Liver (tissue), 9 donors: ENCODE results near the gene PNCK. TPM values are rescaled to one million over a fixed set of nuclear protein-coding genes. Genes with fewer than 3 reads are reported as not detected.

Experiments
- DNase-seq: peaks from one replicate; pipeline ENCODE4 v3.0.0-alpha.2; 2017; ENCODE audit warnings: low spot score
- H3K27ac ChIP-seq, 2 donors: one replicate each; pipeline ENCODE4 v1.7.0; 2013; ENCODE audit warnings: inconsistent platforms in 2 of 2, low read length in 2 of 2, control low read depth in 1 of 2, low read depth in 1 of 2, mild to moderate bottlenecking in 1 of 2
- H3K27me3 ChIP-seq, 4 donors: one replicate each; pipeline versions ENCODE4 v1.6.1 to v1.7.0; 2013; ENCODE audit warnings: low read length in 3 of 4, inconsistent platforms in 1 of 4, mild to moderate bottlenecking in 1 of 4, moderate library complexity in 1 of 4; ENCODE audit not compliant: control insufficient read depth in 4 of 4, insufficient read depth in 4 of 4
- H3K36me3 ChIP-seq, 4 donors: one replicate each; pipeline versions ENCODE4 v1.6.1 to v1.7.0; 2013; ENCODE audit warnings: low read length in 3 of 4, mild to moderate bottlenecking in 3 of 4, low read depth in 1 of 4, moderate library complexity in 1 of 4; ENCODE audit not compliant: control insufficient read depth in 4 of 4, insufficient read depth in 3 of 4
- H3K4me1 ChIP-seq, 4 donors: one replicate each; pipeline versions ENCODE4 v1.6.1 to v1.7.0; 2013; ENCODE audit warnings: low read length in 3 of 4, mild to moderate bottlenecking in 3 of 4, moderate library complexity in 1 of 4; ENCODE audit not compliant: control insufficient read depth in 4 of 4, insufficient read depth in 4 of 4
- H3K4me3 ChIP-seq, 3 donors: one replicate each; pipeline versions ENCODE4 v1.6.1 to v1.7.0; 2013; ENCODE audit warnings: low read length in 3 of 3, control low read depth in 1 of 3, low read depth in 1 of 3, mild to moderate bottlenecking in 1 of 3
- H3K9ac ChIP-seq, 2 donors: one replicate each; pipeline ENCODE4 v1.7.0; 2013; ENCODE audit warnings: low read length in 2 of 2, mild to moderate bottlenecking in 2 of 2, moderate library complexity in 2 of 2, control low read depth in 1 of 2, low read depth in 1 of 2
- H3K9me3 ChIP-seq, 4 donors: one replicate each; pipeline versions ENCODE4 v1.6.1 to v1.7.0; 2013; ENCODE audit warnings: low read length in 3 of 4; ENCODE audit not compliant: control insufficient read depth in 4 of 4
- EGR1 ChIP-seq, 2 donors: IDR thresholded peaks; 2 replicates each; pipeline ENCODE4 v1.6.1; 2016 to 2018; ENCODE audit warnings: antibody characterized with exemption in 2 of 2, low read depth in 2 of 2
- FOXA1 ChIP-seq: IDR thresholded peaks from 2 replicates; pipeline ENCODE4 v1.6.1; 2016; ENCODE audit warnings: antibody characterized with exemption
- FOXA2 ChIP-seq: IDR thresholded peaks from 2 replicates; pipeline ENCODE4 v1.6.1; 2016; ENCODE audit warnings: antibody characterized with exemption
- GABPA ChIP-seq, 2 donors: IDR thresholded peaks in 1 of 2; conservative IDR thresholded peaks in 1 of 2; 2 replicates each; pipeline ENCODE4 v1.6.1; 2016; ENCODE audit warnings: antibody characterized with exemption in 2 of 2, mild to moderate bottlenecking in 1 of 2, moderate library complexity in 1 of 2
- HNF4A ChIP-seq, 2 donors: conservative IDR thresholded peaks; 2 replicates each; pipeline ENCODE4 v1.6.1; 2016; ENCODE audit warnings: antibody characterized with exemption in 2 of 2, mild to moderate bottlenecking in 2 of 2
- HNF4G ChIP-seq: IDR thresholded peaks from 2 replicates; pipeline ENCODE4 v1.6.1; 2016; ENCODE audit warnings: antibody characterized with exemption
- JUND ChIP-seq, 2 donors: IDR thresholded peaks; 2 replicates each; pipeline ENCODE4 v1.6.1; 2016; ENCODE audit warnings: antibody characterized with exemption in 2 of 2
- NR2F2 ChIP-seq: IDR thresholded peaks from 2 replicates; pipeline ENCODE4 v1.6.1; 2016; ENCODE audit warnings: antibody characterized with exemption
- RAD21 ChIP-seq, 2 donors: IDR thresholded peaks; 2 replicates each; pipeline ENCODE4 v1.6.1; 2016; ENCODE audit warnings: antibody characterized with exemption in 2 of 2, mild to moderate bottlenecking in 2 of 2
- REST ChIP-seq: IDR thresholded peaks from 2 replicates; pipeline ENCODE4 v1.6.1; 2016; ENCODE audit warnings: antibody characterized with exemption, mild to moderate bottlenecking
- RXRA ChIP-seq, 2 donors: IDR thresholded peaks; 2 replicates each; pipeline ENCODE4 v1.6.1; 2017 to 2018; ENCODE audit warnings: antibody characterized with exemption in 2 of 2, mild to moderate bottlenecking in 1 of 2
- SP1 ChIP-seq: IDR thresholded peaks from 2 replicates; pipeline ENCODE4 v1.6.1; 2018; ENCODE audit warnings: antibody characterized with exemption, mild to moderate bottlenecking
- TAF1 ChIP-seq: conservative IDR thresholded peaks from 2 replicates; pipeline ENCODE4 v1.6.1; 2016; ENCODE audit warnings: antibody characterized with exemption, mild to moderate bottlenecking
- YY1 ChIP-seq: IDR thresholded peaks from 2 replicates; pipeline ENCODE4 v1.6.1; 2016; ENCODE audit warnings: antibody characterized with exemption, mild to moderate bottlenecking
- WGBS: extraction: QIAGEN DNeasy Blood & Tissue Kit; methylation state at CpG from one replicate; pipeline ENCODE4 v1.1.7; 2013; 5-methylcytosine and 5-hydroxymethylcytosine counted together
- polyA plus RNA-seq, 2 donors: library from polyadenylated mRNA; stranded (reverse) in 1 of 2; unstranded in 1 of 2; fragments of 200-250 nt in 1 of 2; fragments of >200 nt in 1 of 2; fragmentation: Nextera tagmentation in 1 of 2; extraction: Ambion mirVana in 1 of 2; gene quantifications; one replicate each; pipeline versions ENCODE4 v1.2.1 to v1.2.3, GENCODE V29; 2013 to 2015
- total RNA-seq, 2 donors: library from RNA; depleted of rRNA; stranded (reverse); fragments of >200 nt; gene quantifications; one replicate each; pipeline ENCODE4 v1.2.3, GENCODE V29; 2014
- TF ChIP-seq, protein P1 (sequence below): IDR thresholded peaks from 2 replicates; pipeline ENCODE4 v1.6.1; 2016; ENCODE audit warnings: antibody characterized with exemption
- TF ChIP-seq, protein P2 (sequence below): IDR thresholded peaks from 2 replicates; pipeline ENCODE4 v1.6.1; 2016; ENCODE audit warnings: antibody characterized with exemption
- TF ChIP-seq, protein P3 (sequence below): IDR thresholded peaks from 2 replicates; pipeline ENCODE4 v1.6.1; 2016; ENCODE audit warnings: antibody characterized with exemption
- donor health status: healthy.
- donor health status: healthy.
- donor health status: healthy.
- donor health status: healthy.
- donor health status: healthy.

Gene PNCK
- total and polyA plus RNA-seq, 4 donors, result 0.02 to 0.17 TPM; not detected in 2

DNA sequence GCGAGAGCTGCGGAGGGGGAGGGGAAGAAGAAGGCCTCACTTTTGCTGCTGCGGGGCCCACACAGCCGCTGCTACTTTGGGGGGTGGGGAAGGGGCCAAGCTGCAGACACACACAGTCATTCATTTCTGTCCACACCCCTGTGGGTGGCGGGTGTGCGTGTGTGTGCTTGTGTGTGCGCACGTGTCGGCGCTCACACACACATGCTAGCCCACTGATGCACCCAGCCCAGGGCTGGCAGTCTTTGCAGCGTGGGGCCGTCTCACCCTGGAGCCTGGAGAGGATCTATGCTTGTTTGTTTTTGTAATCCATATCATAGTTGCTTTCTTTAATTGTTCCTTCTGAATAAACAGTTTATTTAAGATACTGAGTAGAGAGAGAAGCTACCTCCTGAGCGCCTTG lies 22.7 kb downstream of the PNCK start:
- TF ChIP-seq SP1 (no peak), EGR1 (IDR thresholded peaks at IDR 0.05; ENCODE audit: low read depth in 2 of 2) (no peak), YY1 (no peak), REST (no peak), NR2F2 (no peak), HNF4G (no peak), FOXA1 (no peak), RAD21 (IDR thresholded peaks at IDR 0.05) (no peak), TAF1 (no peak), FOXA2 (no peak)
- TF ChIP-seq, protein P1, sequence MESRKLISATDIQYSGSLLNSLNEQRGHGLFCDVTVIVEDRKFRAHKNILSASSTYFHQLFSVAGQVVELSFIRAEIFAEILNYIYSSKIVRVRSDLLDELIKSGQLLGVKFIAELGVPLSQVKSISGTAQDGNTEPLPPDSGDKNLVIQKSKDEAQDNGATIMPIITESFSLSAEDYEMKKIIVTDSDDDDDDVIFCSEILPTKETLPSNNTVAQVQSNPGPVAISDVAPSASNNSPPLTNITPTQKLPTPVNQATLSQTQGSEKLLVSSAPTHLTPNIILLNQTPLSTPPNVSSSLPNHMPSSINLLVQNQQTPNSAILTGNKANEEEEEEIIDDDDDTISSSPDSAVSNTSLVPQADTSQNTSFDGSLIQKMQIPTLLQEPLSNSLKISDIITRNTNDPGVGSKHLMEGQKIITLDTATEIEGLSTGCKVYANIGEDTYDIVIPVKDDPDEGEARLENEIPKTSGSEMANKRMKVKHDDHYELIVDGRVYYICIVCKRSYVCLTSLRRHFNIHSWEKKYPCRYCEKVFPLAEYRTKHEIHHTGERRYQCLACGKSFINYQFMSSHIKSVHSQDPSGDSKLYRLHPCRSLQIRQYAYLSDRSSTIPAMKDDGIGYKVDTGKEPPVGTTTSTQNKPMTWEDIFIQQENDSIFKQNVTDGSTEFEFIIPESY, result no peak
- Histone ChIP-seq H3K36me3 (no peaks in the 10 kb centered on the region), H3K9ac (no peak overlapping the region), H3K27me3 (peaks cover 0 to 4% (median 0%) of the 10 kb centered on the region in 4 donors), H3K27ac (no peak overlapping the region), H3K9me3 (peaks cover 0 to 2% (median 0%) of the 10 kb centered on the region in 4 donors), H3K4me1 (peaks cover 0 to 3% (median under 1%) of the 10 kb centered on the region in 4 donors), H3K4me3 (no peak overlapping the region)
- DNase-seq, result no peak
- 96% methylated on average over 13 of the region's 13 CpGs for WGBS

DNA sequence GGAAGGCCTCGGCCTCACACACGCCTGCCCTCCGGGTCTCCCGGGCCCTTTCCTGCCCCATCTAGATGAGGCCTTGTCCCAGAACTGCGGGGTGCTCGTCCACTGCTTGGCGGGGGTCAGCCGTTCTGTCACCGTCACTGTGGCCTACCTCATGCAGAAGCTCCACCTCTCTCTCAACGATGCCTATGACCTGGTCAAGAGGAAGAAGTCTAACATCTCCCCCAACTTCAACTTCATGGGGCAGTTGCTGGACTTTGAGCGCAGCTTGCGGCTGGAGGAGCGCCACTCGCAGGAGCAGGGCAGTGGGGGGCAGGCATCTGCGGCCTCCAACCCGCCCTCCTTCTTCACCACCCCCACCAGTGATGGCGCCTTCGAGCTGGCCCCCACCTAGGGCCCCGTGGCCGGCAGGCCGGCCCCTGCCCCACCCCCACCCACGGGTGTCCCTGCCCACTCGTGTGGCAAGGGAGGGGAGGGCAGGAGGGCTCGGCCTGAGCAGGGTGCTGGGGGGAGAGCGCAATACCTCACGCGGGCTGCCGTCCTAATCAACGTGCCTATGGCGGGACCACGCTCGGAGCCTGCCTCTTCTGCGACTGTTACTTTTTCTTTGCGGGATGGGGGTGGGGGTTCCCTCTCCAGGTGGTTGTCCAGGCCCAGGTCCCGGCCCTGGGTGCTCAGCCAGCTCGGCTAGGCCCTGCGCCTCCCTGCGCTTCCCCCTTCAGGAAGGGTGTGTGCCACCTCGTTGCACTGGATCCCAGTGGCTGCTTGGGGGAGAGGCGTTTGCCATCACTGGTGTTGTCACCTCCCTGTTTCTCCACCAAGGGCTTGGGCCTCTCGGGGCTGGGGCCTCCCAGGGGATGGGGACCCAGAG lies 23.5 kb downstream of the PNCK start:
- DNase-seq, result no peak
- H3K9ac ChIP-seq, result no peak overlapping the region
- H3K27me3 ChIP-seq, result peaks cover 0 to 4% (median 0%) of the 10 kb centered on the region in 4 donors
- no peaks in the 10 kb centered on the region for H3K36me3 ChIP-seq
- peaks cover 0 to 2% (median 0%) of the 10 kb centered on the region in 4 donors for H3K9me3 ChIP-seq
- 58% methylated on average over 41 of the region's 41 CpGs for WGBS
- TF ChIP-seq, protein P1, result no peak
- TF ChIP-seq JUND (IDR thresholded peaks at IDR 0.05) (no peak), GABPA (IDR thresholded peaks at IDR 0.05 in 1 of 2, conservative IDR thresholded peaks at IDR 0.05 in 1 of 2) (no peak), RXRA (IDR thresholded peaks at IDR 0.05) (no peak), TAF1 (no peak), HNF4A (conservative IDR thresholded peaks at IDR 0.05) (no peak), YY1 (no peak), FOXA2 (no peak), REST (no peak), SP1 (no peak), EGR1 (IDR thresholded peaks at IDR 0.05; ENCODE audit: low read depth in 2 of 2) (no peak), RAD21 (IDR thresholded peaks at IDR 0.05) (no peak)
- TF ChIP-seq, protein P2, sequence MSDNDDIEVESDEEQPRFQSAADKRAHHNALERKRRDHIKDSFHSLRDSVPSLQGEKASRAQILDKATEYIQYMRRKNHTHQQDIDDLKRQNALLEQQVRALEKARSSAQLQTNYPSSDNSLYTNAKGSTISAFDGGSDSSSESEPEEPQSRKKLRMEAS, result no peak
- TF ChIP-seq, protein P3, sequence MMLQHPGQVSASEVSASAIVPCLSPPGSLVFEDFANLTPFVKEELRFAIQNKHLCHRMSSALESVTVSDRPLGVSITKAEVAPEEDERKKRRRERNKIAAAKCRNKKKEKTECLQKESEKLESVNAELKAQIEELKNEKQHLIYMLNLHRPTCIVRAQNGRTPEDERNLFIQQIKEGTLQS, result no peak
- H3K4me3 ChIP-seq, result no peak overlapping the region
- no peak overlapping the region for H3K27ac ChIP-seq
- peaks cover 0 to 3% (median under 1%) of the 10 kb centered on the region in 4 donors for H3K4me1 ChIP-seq
